MM.1S (cell line): ENCODE data around the gene PTPRD.

Experiments
- DNase-seq: peaks from one replicate; pipeline ENCODE4 v3.0.0-alpha.2; 2015
- H2AFZ ChIP-seq: fragments of 300-600 bp; sonication (generic); 2 replicates; pipeline ENCODE4 v1.6.0; 2016; ENCODE audit warnings: antibody characterized with exemption, low read length
- H3F3A ChIP-seq: fragments of 300-600 bp; sonication (generic); 2 replicates; pipeline ENCODE4 v1.6.1; 2016; ENCODE audit warnings: mild to moderate bottlenecking, antibody characterized with exemption, low read length, moderate library complexity, mixed read lengths; ENCODE audit not compliant: insufficient read depth
- H3K27ac ChIP-seq: fragments of 300-600 bp; sonication (generic); 2 replicates; pipeline ENCODE4 v1.5.1; 2016; ENCODE audit warnings: mild to moderate bottlenecking, low read length
- H3K27me3 ChIP-seq: fragments of 300-600 bp; sonication (generic); replicated peaks from 2 replicates; pipeline ENCODE4 v1.6.0; 2016; ENCODE audit warnings: low read length; ENCODE audit not compliant: insufficient read depth
- H3K36me3 ChIP-seq: fragments of 300-600 bp; sonication (generic); replicated peaks from 2 replicates; pipeline ENCODE4 v1.6.1; 2016; ENCODE audit warnings: mild to moderate bottlenecking, low read length, mixed read lengths; ENCODE audit not compliant: insufficient read depth
- H3K4me1 ChIP-seq: fragments of 300-600 bp; sonication (generic); 2 replicates; pipeline ENCODE4 v1.6.1; 2016; ENCODE audit warnings: low read length, mixed read lengths
- H3K4me2 ChIP-seq: fragments of 300-600 bp; sonication (generic); 2 replicates; pipeline ENCODE4 v1.6.0; 2016; ENCODE audit warnings: low read depth, low read length
- H3K4me3 ChIP-seq: fragments of 300-600 bp; sonication (generic); 2 replicates; pipeline ENCODE4 v1.5.1; 2016; ENCODE audit warnings: low read length, mixed read lengths
- H3K79me2 ChIP-seq: fragments of 300-600 bp; sonication (generic); 2 replicates; pipeline ENCODE4 v1.6.1; 2016; ENCODE audit warnings: mixed run types, low read length, mixed read lengths
- H3K9ac ChIP-seq: fragments of 300-600 bp; sonication (generic); 2 replicates; pipeline ENCODE4 v1.6.1; 2016; ENCODE audit warnings: low read length, mixed read lengths
- H3K9me2 ChIP-seq: fragments of 300-600 bp; sonication (generic); replicated peaks from 2 replicates; pipeline ENCODE4 v1.6.1; 2016; ENCODE audit warnings: mild to moderate bottlenecking, low read length, mixed read lengths; ENCODE audit not compliant: insufficient read depth
- H3K9me3 ChIP-seq: fragments of 300-600 bp; sonication (generic); replicated peaks from 2 replicates; pipeline ENCODE4 v1.6.1; 2016; ENCODE audit warnings: mild to moderate bottlenecking, low read length, mixed read lengths; ENCODE audit not compliant: insufficient read depth
- H4K20me1 ChIP-seq: fragments of 300-600 bp; sonication (generic); 2 replicates; pipeline ENCODE4 v1.6.1; 2016; ENCODE audit warnings: mild to moderate bottlenecking, low read length, moderate library complexity, mixed read lengths; ENCODE audit not compliant: insufficient read depth
- EZH2 ChIP-seq: fragments of 300-600 bp; sonication (generic); optimal IDR thresholded peaks from 2 replicates; pipeline ENCODE3; 2017; ENCODE audit warnings: low read depth, mild to moderate bottlenecking, antibody characterized with exemption, low read length, mixed read lengths
- EZH2phosphoT487 ChIP-seq: fragments of 300-600 bp; sonication (generic); IDR thresholded peaks from 2 replicates; pipeline ENCODE4 v1.6.1; 2018; ENCODE audit warnings: antibody characterized with exemption, low read length
- TF ChIP-seq, protein P1 (sequence below): fragments of 300-600 bp; sonication (generic); IDR thresholded peaks from 2 replicates; pipeline ENCODE4 v1.5.1; 2016; ENCODE audit warnings: antibody characterized with exemption, low read length, mixed read lengths

PTPRD gene

DNA sequence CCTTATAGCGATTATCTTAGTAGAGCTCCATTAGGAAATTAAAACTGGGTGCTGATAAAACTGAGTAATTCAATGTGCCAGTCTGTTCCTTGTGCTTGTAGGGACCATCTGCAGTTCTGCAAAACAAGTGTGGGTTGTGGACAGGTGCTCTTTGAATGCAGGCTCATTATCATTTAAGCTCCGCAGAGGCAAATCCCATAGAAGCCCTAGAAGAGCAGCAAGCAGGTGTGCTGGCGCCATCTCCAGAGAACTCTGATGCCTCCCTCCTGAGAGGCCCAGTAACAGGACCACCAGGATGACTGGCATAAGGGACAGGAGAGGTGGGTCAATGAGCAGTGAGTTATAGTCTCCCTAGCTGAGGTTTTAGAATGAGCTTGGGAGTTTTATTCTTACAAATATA is 1470.8 kb downstream of the PTPRD start:
- no peak for TF ChIP-seq EZH2phosphoT487
- TF ChIP-seq, protein P1, sequence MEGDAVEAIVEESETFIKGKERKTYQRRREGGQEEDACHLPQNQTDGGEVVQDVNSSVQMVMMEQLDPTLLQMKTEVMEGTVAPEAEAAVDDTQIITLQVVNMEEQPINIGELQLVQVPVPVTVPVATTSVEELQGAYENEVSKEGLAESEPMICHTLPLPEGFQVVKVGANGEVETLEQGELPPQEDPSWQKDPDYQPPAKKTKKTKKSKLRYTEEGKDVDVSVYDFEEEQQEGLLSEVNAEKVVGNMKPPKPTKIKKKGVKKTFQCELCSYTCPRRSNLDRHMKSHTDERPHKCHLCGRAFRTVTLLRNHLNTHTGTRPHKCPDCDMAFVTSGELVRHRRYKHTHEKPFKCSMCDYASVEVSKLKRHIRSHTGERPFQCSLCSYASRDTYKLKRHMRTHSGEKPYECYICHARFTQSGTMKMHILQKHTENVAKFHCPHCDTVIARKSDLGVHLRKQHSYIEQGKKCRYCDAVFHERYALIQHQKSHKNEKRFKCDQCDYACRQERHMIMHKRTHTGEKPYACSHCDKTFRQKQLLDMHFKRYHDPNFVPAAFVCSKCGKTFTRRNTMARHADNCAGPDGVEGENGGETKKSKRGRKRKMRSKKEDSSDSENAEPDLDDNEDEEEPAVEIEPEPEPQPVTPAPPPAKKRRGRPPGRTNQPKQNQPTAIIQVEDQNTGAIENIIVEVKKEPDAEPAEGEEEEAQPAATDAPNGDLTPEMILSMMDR, result no peak
- no peak for TF ChIP-seq EZH2
- H3K36me3 ChIP-seq, result no peaks in the 10 kb centered on the region

GRCh38 chr9:9133526-9133925 is 1479.3 kb downstream of the PTPRD start:
- no peaks in the 10 kb centered on the region for H4K20me1 ChIP-seq
- H3K4me1 ChIP-seq, result no peaks in the 10 kb centered on the region
- no peak overlapping the region for H3K27ac ChIP-seq
- TF ChIP-seq EZH2phosphoT487, result no peak
- TF ChIP-seq, protein P1, result no peak
- TF ChIP-seq EZH2, result no peak
- no peak overlapping the region for H2AFZ ChIP-seq
- H3K4me3 ChIP-seq, result no peak overlapping the region
- H3F3A ChIP-seq, result no peaks in the 10 kb centered on the region
- H3K9me2 ChIP-seq, result no peaks in the 10 kb centered on the region
- H3K36me3 ChIP-seq, result no peaks in the 10 kb centered on the region
- H3K9me3 ChIP-seq, result no peaks in the 10 kb centered on the region
- H3K9ac ChIP-seq, result no peak overlapping the region
- H3K79me2 ChIP-seq, result no peaks in the 10 kb centered on the region
- no peak overlapping the region for H3K4me2 ChIP-seq
- DNase-seq, result no peak
- H3K27me3 ChIP-seq, result no peaks in the 10 kb centered on the region

More for the DNA sequence above, 1470.8 kb downstream of the PTPRD start:
- H3K79me2 ChIP-seq, result no peaks in the 10 kb centered on the region
- no peak overlapping the region for H3K27ac ChIP-seq
- H3K4me2 ChIP-seq, result no peak overlapping the region
- no peak overlapping the region for H3K9ac ChIP-seq
- no peaks in the 10 kb centered on the region for H3K9me3 ChIP-seq
- H2AFZ ChIP-seq, result no peak overlapping the region
- no peaks in the 10 kb centered on the region for H3K4me1 ChIP-seq
- H3K27me3 ChIP-seq, result no peaks in the 10 kb centered on the region
- H3K4me3 ChIP-seq, result no peak overlapping the region
- H3K9me2 ChIP-seq, result no peaks in the 10 kb centered on the region
- H4K20me1 ChIP-seq, result no peaks in the 10 kb centered on the region
- no peaks in the 10 kb centered on the region for H3F3A ChIP-seq
- no peak for DNase-seq

GRCh38 chr9:9124616-9125015 is 1488.2 kb downstream of the PTPRD start:
- H3K4me2 ChIP-seq, result no peak overlapping the region
- H3K9me3 ChIP-seq, result no peaks in the 10 kb centered on the region
- no peak overlapping the region for H2AFZ ChIP-seq
- no peaks in the 10 kb centered on the region for H3F3A ChIP-seq
- DNase-seq, result no peak
- H3K4me3 ChIP-seq, result no peak overlapping the region
- no peak overlapping the region for H3K9ac ChIP-seq
- no peaks in the 10 kb centered on the region for H3K36me3 ChIP-seq
- H3K27ac ChIP-seq, result no peak overlapping the region
- H3K79me2 ChIP-seq, result no peaks in the 10 kb centered on the region
- no peaks in the 10 kb centered on the region for H3K4me1 ChIP-seq
- H4K20me1 ChIP-seq, result no peaks in the 10 kb centered on the region
- TF ChIP-seq, protein P1, result no peak
- TF ChIP-seq EZH2 (no peak), EZH2phosphoT487 (no peak)
- H3K27me3 ChIP-seq, result no peaks in the 10 kb centered on the region
- no peaks in the 10 kb centered on the region for H3K9me2 ChIP-seq
